HepG2 (cell line): ENCODE results near the gene RIPOR3. TPM values are rescaled to one million over a fixed set of nuclear protein-coding genes. Genes with fewer than 3 reads are reported as not detected.

Source experiments
- GTF2F1 ChIP-seq: fragments of 150-350 bp; IDR thresholded peaks from 2 replicates; pipeline ENCODE4 v1.6.1; 2014; ENCODE audit warnings: low read length
- HCFC1 ChIP-seq: fragments of 150-350 bp; IDR thresholded peaks from 2 replicates; pipeline ENCODE4 v1.6.1; 2014; ENCODE audit warnings: low read depth, low read length
- LCORL ChIP-seq, 2 experiments: fragments of 450-650 bp in 1 of 2; sonication (generic) in 1 of 2; formaldehyde crosslinking in 1 of 2; IDR thresholded peaks; 2 replicates each; pipeline versions ENCODE4 v1.5.0 to v1.6.1; 2017 to 2020; ENCODE audit warnings: antibody characterized with exemption in 1 of 2, missing genetic modification reagents in 1 of 2
- MAFK ChIP-seq, 2 experiments: IDR thresholded peaks in 1 of 2; conservative IDR thresholded peaks in 1 of 2; 2 replicates each; pipeline ENCODE4 v1.6.1; 2011; ENCODE audit warnings: improper control_type of control experiment in 2 of 2, low read length in 2 of 2
- MEIS1 ChIP-seq: sonication (generic); formaldehyde crosslinking; IDR thresholded peaks from 2 replicates; pipeline ENCODE4 v1.9.0; 2021; ENCODE audit warnings: mild to moderate bottlenecking, missing genetic modification reagents, moderate library complexity, borderline replicate concordance
- PTBP1 ChIP-seq: fragments of 200-400 bp; formaldehyde crosslinking; IDR thresholded peaks from 2 replicates; pipeline ENCODE4 v1.6.1; 2018; ENCODE audit warnings: low read length, low read depth; ENCODE audit not compliant: poor library complexity, severe bottlenecking
- SMAD3 ChIP-seq: sonication (generic); formaldehyde crosslinking; IDR thresholded peaks from 2 replicates; pipeline ENCODE4 v1.4.0; 2020; ENCODE audit warnings: missing genetic modification reagents
- SYNCRIP ChIP-seq: fragments of 200-400 bp; formaldehyde crosslinking; IDR thresholded peaks from 2 replicates; pipeline ENCODE4 v1.6.1; 2018; ENCODE audit warnings: mild to moderate bottlenecking, low read depth, low read length; ENCODE audit not compliant: insufficient read depth
- TAF15 ChIP-seq: fragments of 200-400 bp; formaldehyde crosslinking; IDR thresholded peaks from one replicate; pipeline ENCODE4 v1.6.1; 2018; ENCODE audit warnings: mild to moderate bottlenecking, low read depth, low read length; ENCODE audit not compliant: poor library complexity, severe bottlenecking
- ZKSCAN5 ChIP-seq: sonication (generic); formaldehyde crosslinking; IDR thresholded peaks from 2 replicates; pipeline ENCODE4 v1.5.1; 2020; ENCODE audit warnings: mild to moderate bottlenecking, missing genetic modification reagents
- ZNF225 ChIP-seq: sonication (generic); formaldehyde crosslinking; IDR thresholded peaks from 2 replicates; pipeline ENCODE4 v1.4.0; 2020; ENCODE audit warnings: mild to moderate bottlenecking, missing genetic modification reagents
- ZNF414 ChIP-seq: sonication (generic); formaldehyde crosslinking; IDR thresholded peaks from 2 replicates; pipeline ENCODE4 v1.5.0; 2020; ENCODE audit warnings: missing genetic modification reagents
- ZNF496 ChIP-seq: sonication (generic); formaldehyde crosslinking; IDR thresholded peaks from 2 replicates; pipeline ENCODE4 v1.8.1; 2023; ENCODE audit warnings: mild to moderate bottlenecking, moderate library complexity, missing genetic modification reagents; ENCODE audit not compliant: insufficient replicate concordance
- ZNF530 ChIP-seq: sonication (generic); formaldehyde crosslinking; IDR thresholded peaks from 2 replicates; pipeline ENCODE4 v1.5.0; 2020; ENCODE audit warnings: low read depth, mild to moderate bottlenecking, missing genetic modification reagents
- ZNF543 ChIP-seq: sonication (generic); formaldehyde crosslinking; IDR thresholded peaks from 2 replicates; pipeline ENCODE4 v1.4.0; 2020; ENCODE audit warnings: mild to moderate bottlenecking, missing genetic modification reagents
- ZNF570 ChIP-seq: sonication (generic); formaldehyde crosslinking; IDR thresholded peaks from 2 replicates; pipeline ENCODE4 v1.4.0; 2020; ENCODE audit warnings: mild to moderate bottlenecking, missing genetic modification reagents, borderline replicate concordance
- ZNF75D ChIP-seq: sonication (generic); formaldehyde crosslinking; IDR thresholded peaks from 2 replicates; pipeline ENCODE4 v1.8.1; 2023; ENCODE audit warnings: missing genetic modification reagents, mild to moderate bottlenecking, borderline replicate concordance
- ZNF816 ChIP-seq: sonication (generic); formaldehyde crosslinking; IDR thresholded peaks from 2 replicates; pipeline ENCODE4 v1.8.0; 2022; ENCODE audit warnings: missing genetic modification reagents, mild to moderate bottlenecking, borderline replicate concordance
- ZSCAN25 ChIP-seq: sonication (generic); formaldehyde crosslinking; IDR thresholded peaks from 2 replicates; pipeline ENCODE4 v1.8.0; 2022; ENCODE audit warnings: mild to moderate bottlenecking, missing genetic modification reagents
- polyA plus RNA-seq, 8 experiments: library from polyadenylated mRNA; depleted of rRNA in 3 of 8; stranded (reverse) in 7 of 8; unstranded in 1 of 8; fragments of >200 nt; fragmentation: Illumina TruSeq in 4 of 8; extraction: Trizol in 4 of 8; gene quantifications; 2 replicates each; pipeline versions ENCODE4 v1.2.1 to v1.2.3, GENCODE V29; 2011 to 2016; ENCODE audit warnings: low read depth in 4 of 8, missing spikeins in 1 of 8, mixed read lengths in 1 of 8; ENCODE audit not compliant: insufficient read depth in 1 of 8
- total RNA-seq, 5 experiments: library from RNA; depleted of rRNA; stranded (reverse); fragments of >200 nt; fragmentation: Illumina TruSeq; extraction: Trizol; gene quantifications; 2 replicates each; pipeline ENCODE4 v1.2.3, GENCODE V29; 2016; ENCODE audit warnings: low read depth in 1 of 5
- TF ChIP-seq, protein P1 (sequence below): sonication (generic); formaldehyde crosslinking; IDR thresholded peaks from 2 replicates; pipeline ENCODE4 v1.5.1; 2020; ENCODE audit warnings: mild to moderate bottlenecking, missing genetic modification reagents, borderline replicate concordance
- TF ChIP-seq, protein P2 (sequence below): sonication (generic); formaldehyde crosslinking; IDR thresholded peaks from 2 replicates; pipeline ENCODE4 v1.5.1; 2020; ENCODE audit warnings: mild to moderate bottlenecking, missing genetic modification reagents, moderate library complexity

Gene RIPOR3
- total and polyA plus RNA-seq, 2 of the 13 experiments (the other 11 are each of a cell fraction or from before 2014, with no cell fraction given): 0.18 TPM; not detected in 1

DNA sequence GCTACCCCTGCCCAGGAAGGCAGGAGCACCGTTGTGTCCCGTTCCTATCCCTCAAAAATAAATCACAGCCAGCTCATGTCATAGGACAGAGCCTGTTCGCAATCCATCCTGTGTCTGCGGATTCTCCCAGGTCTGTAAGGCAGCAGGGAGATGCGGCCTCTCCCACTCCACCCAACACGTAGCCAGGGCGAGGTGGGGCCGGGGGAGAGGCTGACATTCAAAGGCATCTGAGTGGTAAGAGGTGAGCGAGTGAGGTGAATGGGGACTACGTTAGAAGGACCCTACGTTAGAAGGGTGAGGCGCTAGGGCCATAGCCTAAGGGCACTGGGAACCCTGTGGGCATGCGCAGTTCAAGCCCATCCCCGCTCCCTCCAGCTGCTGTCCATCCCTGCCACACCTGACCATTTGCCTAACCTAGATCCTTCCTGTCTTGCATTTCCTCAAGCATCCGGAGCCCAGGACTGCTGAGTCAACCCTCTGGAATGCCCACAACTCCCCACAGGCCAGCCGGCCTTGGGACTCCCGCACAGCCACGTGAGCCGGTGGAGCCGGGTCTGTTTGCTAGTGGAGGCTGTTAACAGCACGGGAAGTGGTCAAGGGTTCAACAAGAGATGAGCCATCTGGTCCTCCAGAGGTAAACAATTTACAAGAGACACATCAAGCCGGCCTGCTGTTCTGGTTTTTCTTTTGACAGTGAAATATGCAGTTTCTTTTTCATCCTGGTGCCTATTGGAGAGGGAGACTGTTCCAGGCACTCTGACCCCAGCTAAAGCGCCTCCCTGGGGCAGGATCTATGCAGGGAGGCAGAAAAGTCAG lies 45.9 kb downstream of the RIPOR3 start (continued):
- peak; percentile 76; the same call in 1 of the 2 replicates for TF ChIP-seq ZSCAN25
- TF ChIP-seq ZNF530: no peak
- TF ChIP-seq PTBP1: peak; percentile 74
- peak; percentile 87; the same call in 1 of the 2 replicates for TF ChIP-seq ZKSCAN5
- no peak for TF ChIP-seq SYNCRIP
- TF ChIP-seq, protein P1, sequence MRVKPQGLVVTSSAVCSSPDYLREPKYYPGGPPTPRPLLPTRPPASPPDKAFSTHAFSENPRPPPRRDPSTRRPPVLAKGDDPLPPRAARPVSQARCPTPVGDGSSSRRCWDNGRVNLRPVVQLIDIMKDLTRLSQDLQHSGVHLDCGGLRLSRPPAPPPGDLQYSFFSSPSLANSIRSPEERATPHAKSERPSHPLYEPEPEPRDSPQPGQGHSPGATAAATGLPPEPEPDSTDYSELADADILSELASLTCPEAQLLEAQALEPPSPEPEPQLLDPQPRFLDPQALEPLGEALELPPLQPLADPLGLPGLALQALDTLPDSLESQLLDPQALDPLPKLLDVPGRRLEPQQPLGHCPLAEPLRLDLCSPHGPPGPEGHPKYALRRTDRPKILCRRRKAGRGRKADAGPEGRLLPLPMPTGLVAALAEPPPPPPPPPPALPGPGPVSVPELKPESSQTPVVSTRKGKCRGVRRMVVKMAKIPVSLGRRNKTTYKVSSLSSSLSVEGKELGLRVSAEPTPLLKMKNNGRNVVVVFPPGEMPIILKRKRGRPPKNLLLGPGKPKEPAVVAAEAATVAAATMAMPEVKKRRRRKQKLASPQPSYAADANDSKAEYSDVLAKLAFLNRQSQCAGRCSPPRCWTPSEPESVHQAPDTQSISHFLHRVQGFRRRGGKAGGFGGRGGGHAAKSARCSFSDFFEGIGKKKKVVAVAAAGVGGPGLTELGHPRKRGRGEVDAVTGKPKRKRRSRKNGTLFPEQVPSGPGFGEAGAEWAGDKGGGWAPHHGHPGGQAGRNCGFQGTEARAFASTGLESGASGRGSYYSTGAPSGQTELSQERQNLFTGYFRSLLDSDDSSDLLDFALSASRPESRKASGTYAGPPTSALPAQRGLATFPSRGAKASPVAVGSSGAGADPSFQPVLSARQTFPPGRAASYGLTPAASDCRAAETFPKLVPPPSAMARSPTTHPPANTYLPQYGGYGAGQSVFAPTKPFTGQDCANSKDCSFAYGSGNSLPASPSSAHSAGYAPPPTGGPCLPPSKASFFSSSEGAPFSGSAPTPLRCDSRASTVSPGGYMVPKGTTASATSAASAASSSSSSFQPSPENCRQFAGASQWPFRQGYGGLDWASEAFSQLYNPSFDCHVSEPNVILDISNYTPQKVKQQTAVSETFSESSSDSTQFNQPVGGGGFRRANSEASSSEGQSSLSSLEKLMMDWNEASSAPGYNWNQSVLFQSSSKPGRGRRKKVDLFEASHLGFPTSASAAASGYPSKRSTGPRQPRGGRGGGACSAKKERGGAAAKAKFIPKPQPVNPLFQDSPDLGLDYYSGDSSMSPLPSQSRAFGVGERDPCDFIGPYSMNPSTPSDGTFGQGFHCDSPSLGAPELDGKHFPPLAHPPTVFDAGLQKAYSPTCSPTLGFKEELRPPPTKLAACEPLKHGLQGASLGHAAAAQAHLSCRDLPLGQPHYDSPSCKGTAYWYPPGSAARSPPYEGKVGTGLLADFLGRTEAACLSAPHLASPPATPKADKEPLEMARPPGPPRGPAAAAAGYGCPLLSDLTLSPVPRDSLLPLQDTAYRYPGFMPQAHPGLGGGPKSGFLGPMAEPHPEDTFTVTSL (CRISPR knock-in tag): peak; percentile 97; the same call in 1 of the 2 replicates
- TF ChIP-seq TAF15: no peak
- TF ChIP-seq ZNF570 (CRISPR knock-in tag): no peak
- TF ChIP-seq ZNF496: no peak
- no peak; the same call in 1 of the 2 replicates for TF ChIP-seq ZNF225 (CRISPR knock-in tag)
- no peak; the same call in 1 of the 2 replicates for TF ChIP-seq LCORL (IDR thresholded peaks at IDR 0.05)
- TF ChIP-seq LCORL (CRISPR knock-in tag; IDR thresholded peaks at IDR 0.05): peak; percentile 100
- TF ChIP-seq GTF2F1: no peak
- TF ChIP-seq MEIS1 (CRISPR knock-in tag): peak; percentile 99
- peak; percentile 2; the same call in 1 of the 2 replicates for TF ChIP-seq ZNF816 (CRISPR knock-in tag)
- TF ChIP-seq, protein P2, sequence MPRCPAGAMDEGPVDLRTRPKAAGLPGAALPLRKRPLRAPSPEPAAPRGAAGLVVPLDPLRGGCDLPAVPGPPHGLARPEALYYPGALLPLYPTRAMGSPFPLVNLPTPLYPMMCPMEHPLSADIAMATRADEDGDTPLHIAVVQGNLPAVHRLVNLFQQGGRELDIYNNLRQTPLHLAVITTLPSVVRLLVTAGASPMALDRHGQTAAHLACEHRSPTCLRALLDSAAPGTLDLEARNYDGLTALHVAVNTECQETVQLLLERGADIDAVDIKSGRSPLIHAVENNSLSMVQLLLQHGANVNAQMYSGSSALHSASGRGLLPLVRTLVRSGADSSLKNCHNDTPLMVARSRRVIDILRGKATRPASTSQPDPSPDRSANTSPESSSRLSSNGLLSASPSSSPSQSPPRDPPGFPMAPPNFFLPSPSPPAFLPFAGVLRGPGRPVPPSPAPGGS (CRISPR knock-in tag): peak; percentile 96
- peak; percentile 95 for TF ChIP-seq ZNF543 (CRISPR knock-in tag)
- no peak for TF ChIP-seq HCFC1
- TF ChIP-seq ZNF414 (CRISPR knock-in tag): 0 out of 2 replicates have a peak, but pooled peaks have one; percentile 14
- TF ChIP-seq MAFK (conservative IDR thresholded peaks at IDR 0.05 in 1 of 2, IDR thresholded peaks at IDR 0.05 in 1 of 2; ENCODE audit: low read length in 2 of 2): peak; percentile 92 to 95
- TF ChIP-seq SMAD3 (CRISPR knock-in tag): peak; percentile 94
- TF ChIP-seq ZNF75D (CRISPR knock-in tag): no peak
